ENCODE measurements around the gene CABLES1.

Gene CABLES1

DNA sequence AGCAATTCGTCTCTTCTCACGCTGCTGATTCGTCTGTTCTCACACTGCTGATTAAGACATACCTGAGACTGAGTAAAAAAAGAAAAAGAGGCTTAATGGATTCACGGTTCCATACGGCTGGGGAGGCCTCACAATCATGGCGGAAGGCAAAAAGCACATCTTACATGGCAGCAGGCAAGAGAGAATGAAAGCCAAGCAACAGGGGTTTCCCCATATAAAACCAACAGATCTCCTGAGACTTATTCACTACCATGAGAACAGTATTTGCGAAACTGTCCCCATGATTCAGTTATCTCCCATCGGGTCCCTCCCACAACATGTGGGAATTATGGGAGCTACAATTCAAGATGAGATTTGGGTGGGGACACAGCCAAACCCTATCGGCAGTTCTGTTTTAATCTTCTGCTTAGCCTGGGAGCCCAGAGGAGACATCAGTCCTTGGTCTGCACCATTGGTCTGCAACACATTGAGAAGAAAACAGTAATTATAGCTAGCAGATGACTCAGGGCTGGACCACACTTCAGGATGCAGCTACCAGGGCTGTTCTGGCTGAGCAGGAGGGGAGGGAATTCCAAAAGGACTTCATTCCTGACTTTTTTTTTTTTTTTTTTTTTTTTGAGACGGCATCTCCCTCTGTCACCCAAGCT is 69.4 kb downstream of the CABLES1 start:
- no peak for DNase-seq (ENCODE audit: low read depth)
- TF ChIP-seq CTCF (IDR thresholded peaks at IDR 0.05; ENCODE audit: control insufficient read depth, extremely low read depth, insufficient read depth) = no peak
- H3K4me3 ChIP-seq (ENCODE audit: low read depth, low read length) = no peak overlapping the region

DNA sequence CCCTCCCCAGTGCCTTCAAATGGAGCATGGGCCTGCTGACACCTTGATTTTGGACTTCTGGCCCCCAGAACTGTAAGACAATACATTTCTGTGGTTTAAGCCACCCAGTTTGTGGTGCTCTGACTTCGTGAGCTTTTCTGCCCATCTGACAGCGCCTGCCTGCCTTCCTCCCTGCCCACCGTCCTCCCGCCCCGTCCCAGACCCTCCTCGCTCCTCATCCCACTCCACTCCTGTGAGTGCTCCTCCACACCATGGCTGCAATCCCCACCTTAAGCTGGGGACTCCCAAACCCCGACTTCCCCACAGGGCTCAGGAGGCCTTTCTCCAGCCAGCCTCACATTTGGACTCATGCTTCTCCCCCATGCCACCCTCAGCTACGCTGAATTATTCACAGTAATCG is 70.7 kb downstream of the CABLES1 start:
- H3K4me3 ChIP-seq (ENCODE audit: low read depth, low read length) = no peak overlapping the region
- no peak for TF ChIP-seq CTCF (IDR thresholded peaks at IDR 0.05; ENCODE audit: control insufficient read depth, extremely low read depth, insufficient read depth)
- DNase-seq (ENCODE audit: low read depth) = no peak

DNA sequence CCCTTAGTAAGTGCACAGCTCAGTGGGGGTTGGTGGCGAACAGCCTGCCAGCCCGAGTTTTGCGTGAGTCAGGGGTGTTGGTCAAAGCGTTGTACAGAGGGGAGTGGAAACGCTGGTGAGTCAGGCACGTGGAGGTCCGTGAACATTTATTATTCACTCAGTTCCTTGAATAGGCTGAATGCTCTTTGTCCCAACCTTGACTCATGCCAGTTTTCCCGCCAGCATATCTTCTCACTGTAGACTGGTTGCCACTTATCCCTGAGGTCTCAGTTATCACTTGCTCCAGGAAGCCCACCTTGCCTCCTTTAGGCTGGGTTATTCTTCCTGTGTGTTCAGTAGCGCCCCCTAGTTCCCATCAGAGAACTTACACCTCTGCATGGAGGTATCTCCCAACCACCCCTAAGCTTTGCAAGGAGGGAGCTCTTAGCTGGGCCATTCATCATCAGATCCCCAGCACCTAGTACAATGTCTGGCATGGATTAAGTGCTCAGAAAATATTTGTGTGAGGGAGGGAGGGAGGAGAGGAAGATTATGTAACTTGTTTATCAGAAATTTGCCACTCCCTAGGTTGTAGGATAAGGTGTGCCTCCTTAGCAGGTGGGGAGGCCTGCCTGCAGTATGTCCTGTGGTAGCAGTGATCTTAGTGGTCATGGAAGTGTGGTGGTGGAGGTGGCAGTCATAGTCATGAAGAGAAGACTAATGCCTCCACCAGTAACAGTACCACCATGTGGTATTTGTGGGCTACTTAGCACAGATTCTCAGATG is 72.1 kb downstream of the CABLES1 start:
- H3K4me3 ChIP-seq (ENCODE audit: low read depth, low read length) = no peak overlapping the region
- no peak for DNase-seq (ENCODE audit: low read depth)
- TF ChIP-seq CTCF (IDR thresholded peaks at IDR 0.05; ENCODE audit: control insufficient read depth, extremely low read depth, insufficient read depth) = peak; percentile 7; the same call in 1 of the 2 replicates

- no peak for TF ChIP-seq CTCF (IDR thresholded peaks at IDR 0.05; ENCODE audit: control insufficient read depth, extremely low read depth, insufficient read depth)
- no peak for DNase-seq (ENCODE audit: low read depth)
- H3K4me3 ChIP-seq (ENCODE audit: low read depth, low read length) = no peak overlapping the region
These were observed 72.7 kb downstream of the CABLES1 start for GRCh38 chr18:23207994-23208393.

GRCh38 chr18:23208600-23208999 is 73.3 kb downstream of the CABLES1 start:
- no peak for DNase-seq (ENCODE audit: low read depth)
- TF ChIP-seq CTCF (IDR thresholded peaks at IDR 0.05; ENCODE audit: control insufficient read depth, extremely low read depth, insufficient read depth) = no peak

DNA sequence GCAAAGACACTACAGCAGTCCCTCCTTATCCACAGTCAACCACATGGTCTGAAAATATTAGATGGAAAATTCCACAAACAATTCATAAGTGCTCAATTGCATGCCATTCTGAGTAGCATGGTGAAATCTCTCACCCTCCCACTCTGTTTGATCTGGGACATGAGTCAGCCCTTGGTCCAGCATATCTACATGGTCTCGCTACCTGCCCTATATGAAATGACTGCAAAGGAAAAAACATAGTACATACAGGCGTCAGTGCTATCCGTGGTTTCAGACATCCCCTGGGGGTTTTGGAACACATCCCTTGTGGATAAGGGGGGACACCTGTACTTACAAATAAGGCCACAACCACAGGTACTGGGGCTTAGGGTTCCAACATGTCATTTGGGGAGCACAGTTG is 73.7 kb downstream of the CABLES1 start:
- DNase-seq (ENCODE audit: low read depth) = no peak
- TF ChIP-seq CTCF (IDR thresholded peaks at IDR 0.05; ENCODE audit: control insufficient read depth, extremely low read depth, insufficient read depth) = no peak
- no peak overlapping the region for H3K4me3 ChIP-seq (ENCODE audit: low read depth, low read length)

More at GRCh38 chr18:23208600-23208999, 73.3 kb downstream of the CABLES1 start:
- no peak overlapping the region for H3K4me3 ChIP-seq (ENCODE audit: low read depth, low read length)
